Left cardiac atrium (tissue), 4 donors: ENCODE measurements around the gene FBXW9. TPM values are rescaled to one million over a fixed set of nuclear protein-coding genes. Genes with fewer than 3 reads are reported as not detected.
A peak's percentile ranks its signal among the peaks of the same experiment; 100 is the strongest.
"Not testable (repeated sequence)": the region's sequence is repeated elsewhere in the genome, so short reads cannot be mapped to it uniquely, and the experiment has no call there.

Experiments
- ATAC-seq, 2 donors: fragments of 200-7000 bp; cut with Tn5 transposase; one replicate each; pipeline ENCODE4 v1.9.1; 2020; ENCODE audit warnings: mild to moderate bottlenecking in 2 of 2, moderate library complexity in 2 of 2
- DNase-seq: peaks from one replicate; pipeline ENCODE4 v3.0.0-alpha.2; 2020
- intact Hi-C, 2 donors: fragments of 100-400 bp; cut with DNase I; formaldehyde crosslinking; loops; one replicate each; pipeline versions ENCODE4 v1.14.1 to v1.15.1; 2022 to 2023
- total RNA-seq, 2 donors: library from RNA; stranded (reverse); fragmentation: NEBNext Ultra II Directional; extraction: Animal tissue kit (Norgen Biotek cat#: 25700); gene quantifications; one replicate each; pipeline ENCODE4 v1.2.1, GENCODE V29; 2021
- donor health status: DM: no; HTN: yes; CAD: no.
- donor health status: DM: no; HTN: yes; CAD: no; lungs with severe emphysema.
- donor health status: DM: yes; HTN: yes; CAD: no.
- donor health status: Dilated cardiomyopathy.

Gene FBXW9
- total RNA-seq, 2 donors from 2014 or later = 1.4 to 2.3 TPM

- ATAC-seq = peak; percentile 12 to 27
- peak; percentile 50 for DNase-seq
- intact Hi-C loops = no loop called here
Measured at GRCh38 chr19:12720851-12721655, 24.6 kb upstream of the FBXW9 start.

- ATAC-seq (no peak), DNase-seq (no peak)
- intact Hi-C loops = no loop called here
Measured at GRCh38 chr19:12720296-12720695, 23.9 kb upstream of the FBXW9 start.

- ATAC-seq (no peak), DNase-seq (no peak)
- intact Hi-C loops = no loop called here
Measured at GRCh38 chr19:12715929-12716328, 19.5 kb upstream of the FBXW9 start.

- intact Hi-C loops = no loop called here
- ATAC-seq (no peak), DNase-seq (no peak)
Measured at GRCh38 chr19:12715102-12715501, 18.7 kb upstream of the FBXW9 start.

- ATAC-seq, DNase-seq, intact Hi-C loops: not testable (repeated sequence)
Measured at GRCh38 chr19:12713304-12713703, 16.9 kb upstream of the FBXW9 start.

GRCh38 chr19:12712077-12712476 lies 15.6 kb upstream of the FBXW9 start:
- intact Hi-C loops, DNase-seq, ATAC-seq: not testable (repeated sequence)

- ATAC-seq (no peak), DNase-seq (no peak)
- intact Hi-C loops = no loop called here
Measured at GRCh38 chr19:12711187-12711586, 14.8 kb upstream of the FBXW9 start.

- intact Hi-C loops = no loop called here
- ATAC-seq (no peak), DNase-seq (no peak)
Measured at GRCh38 chr19:12708641-12709040, 12.2 kb upstream of the FBXW9 start.

- DNase-seq = no peak
- intact Hi-C loops = no loop called here
- no peak for ATAC-seq
Measured at GRCh38 chr19:12706332-12706718, 9.9 kb upstream of the FBXW9 start.

- ATAC-seq (no peak), DNase-seq (no peak)
- intact Hi-C loops = no loop called here
Measured at GRCh38 chr19:12705654-12706331, 9.4 kb upstream of the FBXW9 start.

GRCh38 chr19:12705169-12705568 lies 8.7 kb upstream of the FBXW9 start:
- ATAC-seq (no peak), DNase-seq (no peak)
- intact Hi-C loops = no loop called here

- intact Hi-C loops = no loop called here
- DNase-seq (no peak), ATAC-seq (no peak)
Measured at GRCh38 chr19:12703046-12703445, 6.6 kb upstream of the FBXW9 start.

GRCh38 chr19:12701596-12702282 lies 5.3 kb upstream of the FBXW9 start:
- DNase-seq = no peak
- ATAC-seq = no peak
- intact Hi-C loops = no loop called here

GRCh38 chr19:12698138-12698537 lies 1.7 kb upstream of the FBXW9 start:
- intact Hi-C loops = no loop called here
- no peak for DNase-seq
- ATAC-seq = no peak

- intact Hi-C loops, ATAC-seq, DNase-seq: not testable (repeated sequence)
Measured at GRCh38 chr19:12697425-12697824, 994 bp upstream of the FBXW9 start.

- DNase-seq = no peak
- ATAC-seq = peak; percentile 6 to 7
- intact Hi-C loops = no loop called here
Measured at GRCh38 chr19:12695997-12696365, 450 bp downstream of the FBXW9 start.

GRCh38 chr19:12695514-12695913 lies 917 bp downstream of the FBXW9 start:
- intact Hi-C loops = no loop called here
- ATAC-seq (no peak), DNase-seq (no peak)

GRCh38 chr19:12695096-12695495 lies 1.3 kb downstream of the FBXW9 start:
- DNase-seq (no peak), ATAC-seq (no peak)
- intact Hi-C loops = no loop called here

GRCh38 chr19:12694641-12695040 lies 1.8 kb downstream of the FBXW9 start:
- ATAC-seq (no peak), DNase-seq (no peak)
- intact Hi-C loops = no loop called here

- DNase-seq (no peak), ATAC-seq (no peak)
- intact Hi-C loops = no loop called here
Measured at GRCh38 chr19:12692960-12693359, 3.5 kb downstream of the FBXW9 start.
